ENCODE measurements around the gene TBL1X. TPM values are rescaled to one million over a fixed set of nuclear protein-coding genes. Genes with fewer than 3 reads are reported as not detected.

The TBL1X gene
- total and polyA plus RNA-seq, 2 experiments from 2014 or later: 21.8 to 29.9 TPM

GRCh38 chrX:9638871-9639270 is 174.0 kb downstream of the TBL1X start:
- H3K27me3 ChIP-seq: no peaks in the 10 kb centered on the region

GRCh38 chrX:9642270-9642995 is 177.6 kb downstream of the TBL1X start:
- Histone ChIP-seq H3K27me3 (no peaks in the 10 kb centered on the region), H3K4me1 (ENCODE audit: low read depth) (peaks cover 26% of the 10 kb centered on the region), H3K9me3 (ENCODE audit: low read depth) (no peaks in the 10 kb centered on the region), H3K4me3 (no peak overlapping the region), H3K27ac (peak overlapping the region; percentile 90), H3K36me3 (no peaks in the 10 kb centered on the region)
- no peak for TF ChIP-seq CTCF (IDR thresholded peaks at IDR 0.05; ENCODE audit: low read depth, low read length)
- peak in 1 of 2 donors; percentile 89 for DNase-seq (ENCODE audit: low read depth in 1 of 2, low spot score in 1 of 2)

More at GRCh38 chrX:9638871-9639270, 174.0 kb downstream of the TBL1X start:
- TF ChIP-seq CTCF (IDR thresholded peaks at IDR 0.05; ENCODE audit: low read depth, low read length): no peak
- no peaks in the 10 kb centered on the region for H3K9me3 ChIP-seq (ENCODE audit: low read depth)
- DNase-seq (ENCODE audit: low read depth in 1 of 2, low spot score in 1 of 2): no peak
- peaks cover 16% of the 10 kb centered on the region for H3K4me1 ChIP-seq (ENCODE audit: low read depth)
- no peaks in the 10 kb centered on the region for H3K36me3 ChIP-seq
- no peak overlapping the region for H3K4me3 ChIP-seq
- H3K27ac ChIP-seq: no peak overlapping the region

GRCh38 chrX:9643807-9644206 is 178.9 kb downstream of the TBL1X start:
- Histone ChIP-seq H3K27me3 (no peaks in the 10 kb centered on the region), H3K9me3 (ENCODE audit: low read depth) (no peaks in the 10 kb centered on the region), H3K4me1 (ENCODE audit: low read depth) (peaks cover 33% of the 10 kb centered on the region), H3K36me3 (no peaks in the 10 kb centered on the region), H3K27ac (peak overlapping the region; percentile 90), H3K4me3 (no peak overlapping the region)
- DNase-seq (ENCODE audit: low read depth in 1 of 2, low spot score in 1 of 2): no peak
- no peak for TF ChIP-seq CTCF (IDR thresholded peaks at IDR 0.05; ENCODE audit: low read depth, low read length)

GRCh38 chrX:9644335-9644734 is 179.5 kb downstream of the TBL1X start:
- no peak for DNase-seq (ENCODE audit: low read depth in 1 of 2, low spot score in 1 of 2)
- Histone ChIP-seq H3K4me3 (no peak overlapping the region), H3K4me1 (ENCODE audit: low read depth) (peaks cover 35% of the 10 kb centered on the region), H3K9me3 (ENCODE audit: low read depth) (no peaks in the 10 kb centered on the region), H3K27me3 (no peaks in the 10 kb centered on the region), H3K27ac (no peak overlapping the region), H3K36me3 (no peaks in the 10 kb centered on the region)
- TF ChIP-seq CTCF (IDR thresholded peaks at IDR 0.05; ENCODE audit: low read depth, low read length): no peak

GRCh38 chrX:9646471-9647224 is 181.8 kb downstream of the TBL1X start:
- Histone ChIP-seq H3K4me3 (no peak overlapping the region), H3K9me3 (ENCODE audit: low read depth) (no peaks in the 10 kb centered on the region), H3K27ac (peak overlapping the region; percentile 49), H3K36me3 (no peaks in the 10 kb centered on the region), H3K27me3 (no peaks in the 10 kb centered on the region), H3K4me1 (ENCODE audit: low read depth) (peaks cover 35% of the 10 kb centered on the region)
- TF ChIP-seq CTCF (IDR thresholded peaks at IDR 0.05; ENCODE audit: low read depth, low read length): no peak
- DNase-seq (ENCODE audit: low read depth in 1 of 2, low spot score in 1 of 2): peak in 1 of 2 donors; percentile 41

Measured in cardiac muscle cell (in vitro differentiated cells and primary cell).